ENCODE measurements around the gene CENPN.

CENPN gene

GRCh38 chr16:80997139-80997798 lies 9.7 kb upstream of the CENPN start:
- no peaks in the 10 kb centered on the region for H3K9me3 Mint-ChIP-seq
- peak overlapping the region; percentile 75 for H3K4me3 Mint-ChIP-seq
- peaks cover 64% of the 10 kb centered on the region for H3K4me1 Mint-ChIP-seq
- H3K27me3 Mint-ChIP-seq: no peaks in the 10 kb centered on the region
- H3K27ac Mint-ChIP-seq: peak overlapping the region; percentile 91
- CTCF ChIA-PET: interaction anchor here (1.8 kb wide), 1 partner anchor 10 kb away, joined by 5 read pairs; no protein-coding TSS in a partner anchor
- DNase-seq: no peak
- H3K36me3 Mint-ChIP-seq: peaks cover 52% of the 10 kb centered on the region

- Mint-ChIP-seq H3K27ac (peak overlapping the region; percentile 91), H3K4me1 (peaks cover 69% of the 10 kb centered on the region), H3K4me3 (peak overlapping the region; percentile 8), H3K27me3 (no peaks in the 10 kb centered on the region), H3K9me3 (no peaks in the 10 kb centered on the region), H3K36me3 (peaks cover 48% of the 10 kb centered on the region)
- DNase-seq: no peak
- CTCF ChIA-PET: interaction anchor here (1.8 kb wide), 1 partner anchor 11 kb away, joined by 5 read pairs; no protein-coding TSS in a partner anchor
Observed at GRCh38 chr16:80997964-80998620, 8.9 kb upstream of the CENPN start.

DNA sequence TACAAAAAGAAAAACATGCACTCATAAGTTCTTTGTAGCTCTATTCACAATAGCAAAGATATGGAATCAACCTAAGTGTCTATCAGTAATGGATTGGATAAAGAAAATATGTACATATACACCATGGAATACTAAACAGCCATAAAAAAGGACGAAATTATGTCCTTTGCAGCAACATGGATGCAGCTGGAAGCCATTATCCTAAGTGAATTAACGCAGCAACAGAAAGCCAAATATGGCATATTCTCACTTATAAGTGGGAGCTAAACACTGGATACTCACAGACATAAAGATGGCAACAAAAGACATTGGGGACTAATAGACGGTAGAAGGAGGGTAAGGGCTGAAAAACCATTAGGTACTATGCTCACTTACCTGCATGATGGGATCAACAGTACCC lies 6.1 kb upstream of the CENPN start:
- no peak overlapping the region for H3K4me3 Mint-ChIP-seq
- H3K9me3 Mint-ChIP-seq: no peaks in the 10 kb centered on the region
- H3K4me1 Mint-ChIP-seq: peaks cover 73% of the 10 kb centered on the region
- H3K27me3 Mint-ChIP-seq: no peaks in the 10 kb centered on the region
- no peak overlapping the region for H3K27ac Mint-ChIP-seq
- no peak for DNase-seq
- peaks cover 33% of the 10 kb centered on the region for H3K36me3 Mint-ChIP-seq
- CTCF ChIA-PET: no interaction called here

DNA sequence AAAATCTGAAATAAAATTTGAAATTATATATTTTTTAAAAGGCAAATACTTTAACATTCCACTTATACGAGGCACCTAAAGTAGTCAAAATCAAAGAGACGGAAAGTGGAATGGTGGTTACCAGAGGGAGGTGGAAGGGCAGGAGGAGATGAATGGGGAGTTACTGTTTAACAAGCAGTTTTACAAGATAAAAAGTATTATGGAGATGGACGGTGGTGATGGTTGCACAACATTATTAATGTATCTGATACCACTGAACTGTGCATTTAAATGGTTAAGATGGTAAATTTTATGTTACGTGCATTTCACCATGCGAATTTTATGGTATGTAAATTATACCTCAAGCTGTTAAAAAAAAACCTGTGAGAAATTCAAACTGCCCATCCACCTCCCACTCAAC lies 5.7 kb upstream of the CENPN start:
- H3K36me3 Mint-ChIP-seq: peaks cover 37% of the 10 kb centered on the region
- H3K4me1 Mint-ChIP-seq: peaks cover 74% of the 10 kb centered on the region
- H3K9me3 Mint-ChIP-seq: no peaks in the 10 kb centered on the region
- H3K27ac Mint-ChIP-seq: no peak overlapping the region
- no peaks in the 10 kb centered on the region for H3K27me3 Mint-ChIP-seq
- no peak overlapping the region for H3K4me3 Mint-ChIP-seq
- no peak for DNase-seq
- CTCF ChIA-PET: interaction anchor here (2.6 kb wide), 1 partner anchor 34 kb away, joined by 12 read pairs; the partner anchor contains the start of gene ATMIN

DNA sequence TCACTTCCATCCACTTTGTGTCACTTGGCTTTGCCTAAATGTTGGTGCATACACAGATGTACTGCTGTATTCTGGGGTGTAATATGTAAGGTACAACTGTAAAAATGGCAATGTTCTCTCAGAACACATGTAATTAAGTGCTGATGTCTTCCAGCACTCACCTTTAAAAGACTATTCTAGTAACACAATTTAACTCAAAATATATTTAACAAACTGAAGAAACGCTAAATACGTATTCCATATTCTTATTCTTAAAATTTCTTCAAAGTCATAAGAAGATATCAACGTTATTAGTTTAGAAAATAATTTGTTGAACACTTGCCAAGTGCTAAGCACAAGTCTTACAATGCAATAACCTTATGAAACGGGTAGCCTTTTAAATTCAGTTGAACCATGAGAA lies 4.0 kb upstream of the CENPN start:
- no peak for DNase-seq
- Mint-ChIP-seq H3K27me3 (no peaks in the 10 kb centered on the region), H3K36me3 (peaks cover 37% of the 10 kb centered on the region), H3K4me3 (peak overlapping the region; percentile 90), H3K9me3 (no peaks in the 10 kb centered on the region), H3K27ac (no peak overlapping the region), H3K4me1 (peaks cover 65% of the 10 kb centered on the region)
- CTCF ChIA-PET: interaction anchor here (1.1 to 2.6 kb wide), 3 partner anchors 31 to 74 kb away, joined by 3 to 12 read pairs (median 7); partner anchors contain the start of genes ATMIN and C16orf46

DNA sequence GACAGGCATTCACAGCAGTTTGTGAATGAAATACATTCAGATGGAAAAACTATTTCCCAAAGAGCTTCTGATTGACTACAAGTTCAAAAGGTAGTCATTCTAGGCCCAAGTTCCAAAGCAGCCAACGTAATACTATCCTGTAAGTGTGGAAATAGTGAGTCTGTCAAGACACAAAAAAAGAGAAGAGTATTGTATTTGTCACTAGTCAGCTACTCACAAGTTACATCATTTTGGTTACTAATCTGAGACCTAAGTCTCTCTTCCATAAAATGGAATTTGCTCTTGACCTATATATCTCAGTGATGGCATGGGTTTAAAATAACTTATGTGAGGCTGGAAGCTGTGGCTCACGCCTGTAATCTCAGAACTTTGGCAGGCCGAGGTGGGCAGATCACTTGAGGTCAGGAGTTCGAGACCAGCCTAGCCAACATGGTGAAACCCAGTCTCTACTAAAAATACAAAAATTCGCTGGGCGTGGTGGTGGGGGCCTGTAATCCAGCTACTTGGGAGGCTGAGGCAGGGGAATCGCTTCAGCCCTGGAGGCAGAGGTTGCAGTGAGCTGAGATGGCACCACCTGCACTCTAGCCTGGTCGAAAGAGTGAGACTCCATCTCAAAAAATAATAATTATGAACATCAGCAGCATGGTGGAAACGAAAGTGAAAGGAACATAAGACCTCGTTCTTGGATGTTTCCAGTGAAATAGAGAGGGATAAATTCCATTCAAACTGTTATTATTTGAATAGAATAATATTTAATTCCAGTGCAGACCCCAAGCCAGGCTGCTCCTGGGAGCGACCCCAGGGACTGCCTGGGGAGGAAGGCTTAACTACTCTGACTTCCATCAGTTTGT lies 3.2 kb upstream of the CENPN start:
- Mint-ChIP-seq H3K27ac (peak overlapping the region; percentile 87), H3K4me3 (peak overlapping the region; percentile 90), H3K36me3 (peaks cover 32% of the 10 kb centered on the region), H3K4me1 (peaks cover 65% of the 10 kb centered on the region), H3K9me3 (no peaks in the 10 kb centered on the region), H3K27me3 (no peaks in the 10 kb centered on the region)
- CTCF ChIA-PET: interaction anchor here (0.9 to 2.6 kb wide), 10 partner anchors 10 to 80 kb away, joined by 3 to 12 read pairs (median 6); partner anchors contain the start of genes ATMIN and C16orf46
- no peak for DNase-seq

DNA sequence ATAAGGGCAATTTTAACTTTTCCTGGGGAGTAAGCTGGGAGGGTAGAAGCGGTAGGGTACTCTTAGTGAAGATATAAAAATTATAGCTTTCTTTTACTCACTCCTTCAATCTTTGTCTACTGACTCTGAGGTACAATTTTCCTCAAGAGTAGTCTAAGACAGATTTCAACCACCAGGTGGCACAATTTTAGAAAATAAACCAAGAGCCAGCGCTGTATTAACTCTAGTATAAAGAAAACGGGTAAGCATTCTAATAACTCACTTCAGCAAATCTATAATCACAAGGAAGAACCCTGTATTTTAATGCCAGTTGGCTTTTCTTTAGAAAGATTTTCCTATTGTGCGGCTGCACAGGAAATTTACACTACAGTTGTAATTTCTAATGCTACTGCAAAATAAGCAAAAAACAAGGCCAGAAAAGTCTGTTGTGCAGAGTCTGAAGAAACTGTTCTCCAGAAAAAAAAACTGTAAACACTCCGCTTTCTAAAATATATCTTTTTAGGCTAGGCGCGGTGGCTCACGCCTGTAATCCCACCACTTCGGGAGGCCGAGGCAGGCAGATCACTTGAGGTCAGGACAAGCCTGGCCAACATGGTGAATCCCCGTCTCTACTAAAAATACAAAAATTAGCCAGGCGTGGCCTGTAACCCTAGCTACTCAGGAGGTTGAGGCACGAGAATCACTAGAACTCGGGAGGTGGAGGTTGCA lies 2.2 kb upstream of the CENPN start:
- Mint-ChIP-seq H3K4me1 (peaks cover 65% of the 10 kb centered on the region), H3K27me3 (no peaks in the 10 kb centered on the region), H3K27ac (peak overlapping the region; percentile 87), H3K9me3 (no peaks in the 10 kb centered on the region), H3K36me3 (peaks cover 30% of the 10 kb centered on the region), H3K4me3 (peak overlapping the region; percentile 90)
- CTCF ChIA-PET: interaction anchor here (0.9 to 1.6 kb wide), 7 partner anchors 10 to 79 kb away, joined by 3 to 6 read pairs (median 6); partner anchors contain the start of gene ATMIN
- peak; percentile 32 for DNase-seq

- Mint-ChIP-seq H3K36me3 (peaks cover 25% of the 10 kb centered on the region), H3K27ac (peak overlapping the region; percentile 100), H3K4me1 (peaks cover 63% of the 10 kb centered on the region), H3K9me3 (no peaks in the 10 kb centered on the region), H3K27me3 (no peaks in the 10 kb centered on the region), H3K4me3 (peak overlapping the region; percentile 90)
- CTCF ChIA-PET: interaction anchor here (1.5 kb wide), 1 partner anchor 16 kb away, joined by 6 read pairs; no protein-coding TSS in a partner anchor
- peak; percentile 26 for DNase-seq
Observed at GRCh38 chr16:81005610-81006161, 1.3 kb upstream of the CENPN start.

- peak; percentile 81 for DNase-seq
- Mint-ChIP-seq H3K4me1 (peaks cover 66% of the 10 kb centered on the region), H3K27me3 (no peaks in the 10 kb centered on the region), H3K4me3 (peak overlapping the region; percentile 90), H3K9me3 (no peaks in the 10 kb centered on the region), H3K27ac (peak overlapping the region; percentile 100), H3K36me3 (peaks cover 28% of the 10 kb centered on the region)
- CTCF ChIA-PET: interaction anchor here (0.9 kb wide), 1 partner anchor 30 kb away, joined by 4 read pairs; the partner anchor contains the start of gene ATMIN
Observed at GRCh38 chr16:81006211-81006812, 702 bp upstream of the CENPN start.

GRCh38 chr16:81008505-81008789 lies 1.4 kb downstream of the CENPN start:
- H3K27me3 Mint-ChIP-seq: no peaks in the 10 kb centered on the region

GRCh38 chr16:81012974-81013373 lies 6.0 kb downstream of the CENPN start:
- Mint-ChIP-seq H3K27me3 (no peaks in the 10 kb centered on the region), H3K36me3 (peaks cover 50% of the 10 kb centered on the region), H3K27ac (peak overlapping the region; percentile 50), H3K9me3 (no peaks in the 10 kb centered on the region), H3K4me3 (no peak overlapping the region), H3K4me1 (peaks cover 26% of the 10 kb centered on the region)
- CTCF ChIA-PET: no interaction called here
- DNase-seq: no peak

More at GRCh38 chr16:81008505-81008789, 1.4 kb downstream of the CENPN start:
- CTCF ChIA-PET: no interaction called here
- no peak for DNase-seq
- peaks cover 31% of the 10 kb centered on the region for H3K36me3 Mint-ChIP-seq
- no peaks in the 10 kb centered on the region for H3K9me3 Mint-ChIP-seq
- peaks cover 50% of the 10 kb centered on the region for H3K4me1 Mint-ChIP-seq
- peak overlapping the region; percentile 90 for H3K4me3 Mint-ChIP-seq
- peak overlapping the region; percentile 100 for H3K27ac Mint-ChIP-seq

DNA sequence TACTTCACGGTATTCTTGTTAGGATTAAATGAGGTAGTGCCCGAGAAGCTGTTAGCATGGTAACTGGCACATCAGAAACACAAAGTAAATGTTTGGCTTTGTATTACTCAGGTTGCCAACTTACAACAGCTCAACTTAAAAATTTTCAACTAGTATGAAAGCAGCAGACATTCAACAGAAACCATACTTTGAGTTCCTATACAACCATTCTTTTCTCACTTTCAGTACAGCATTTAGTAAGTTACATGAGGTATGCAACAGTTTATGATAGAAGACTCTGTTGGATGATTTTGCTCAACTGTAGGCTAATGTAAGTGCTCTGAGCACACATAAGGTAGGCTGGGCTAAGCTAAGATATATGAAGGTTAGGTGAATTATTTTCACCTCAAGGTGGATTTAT lies 7.7 kb downstream of the CENPN start:
- peaks cover 51% of the 10 kb centered on the region for H3K36me3 Mint-ChIP-seq
- DNase-seq: no peak
- H3K27ac Mint-ChIP-seq: no peak overlapping the region
- peaks cover 9% of the 10 kb centered on the region for H3K4me1 Mint-ChIP-seq
- CTCF ChIA-PET: interaction anchor here (0.6 to 1.4 kb wide), 2 partner anchors 11 to 21 kb away, joined by 3 to 5 read pairs; partner anchors contain the start of gene ATMIN
- H3K4me3 Mint-ChIP-seq: no peak overlapping the region
- H3K9me3 Mint-ChIP-seq: no peaks in the 10 kb centered on the region
- no peaks in the 10 kb centered on the region for H3K27me3 Mint-ChIP-seq

GRCh38 chr16:81018496-81018895 lies 11.5 kb downstream of the CENPN start:
- CTCF ChIA-PET: interaction anchor here (1.6 kb wide), 1 partner anchor 15 kb away, joined by 11 read pairs; no protein-coding TSS in a partner anchor
- Mint-ChIP-seq H3K36me3 (peaks cover 57% of the 10 kb centered on the region), H3K9me3 (no peaks in the 10 kb centered on the region)

More at GRCh38 chr16:81018496-81018895, 11.5 kb downstream of the CENPN start:
- H3K27ac Mint-ChIP-seq: peak overlapping the region; percentile 63
- DNase-seq: no peak
- no peak overlapping the region for H3K4me3 Mint-ChIP-seq
- no peaks in the 10 kb centered on the region for H3K4me1 Mint-ChIP-seq
- H3K27me3 Mint-ChIP-seq: no peaks in the 10 kb centered on the region

Data from activated naive CD4-positive, alpha-beta T cell treated with anti-CD3 and anti-CD28 coated beads, Interleukin-2, amount 10 ng/mL, durations not matched to agents 7 days and 5 days (primary cell).